Stimulated activated CD8-positive, alpha-beta memory T cell treated with anti-CD3 and anti-CD28 coated beads, Interleukin-7, amount 100 ng/mL, for 1 hour (primary cell): ENCODE data around the gene TMEM209.
"Not testable (repeated sequence)": the region's sequence is repeated elsewhere in the genome, so short reads cannot be mapped to it uniquely, and the experiment has no call there.

Experiments used
- DNase-seq, 2 donors: peaks; one replicate each; pipeline ENCODE4 v3.0.0-alpha.2; 2020; ENCODE audit warnings: low read depth in 2 of 2

The TMEM209 gene

GRCh38 chr7:130218806-130219620 lies 13.8 kb upstream of the TMEM209 start:
- DNase-seq, result no peak

- DNase-seq, result no peak
Measured at GRCh38 chr7:130216750-130217149, 11.5 kb upstream of the TMEM209 start.

- DNase-seq, result no peak
Measured at GRCh38 chr7:130216025-130216424, 10.8 kb upstream of the TMEM209 start.

GRCh38 chr7:130213828-130214227 lies 8.6 kb upstream of the TMEM209 start:
- no peak for DNase-seq

GRCh38 chr7:130210181-130210935 lies 5.2 kb upstream of the TMEM209 start:
- no peak for DNase-seq

GRCh38 chr7:130208516-130208915 lies 3.3 kb upstream of the TMEM209 start:
- DNase-seq, result no peak

GRCh38 chr7:130207642-130208041 lies 2.4 kb upstream of the TMEM209 start, which contains the start of gene SSMEM1:
Gene SSMEM1 (plus strand): TSS chr7:130207860. CDS start chr7:130207911, 51 bp downstream.
- no peak for DNase-seq

GRCh38 chr7:130207033-130207432 lies 1.8 kb upstream of the TMEM209 start:
- no peak for DNase-seq

GRCh38 chr7:130201796-130202195 lies 3.4 kb downstream of the TMEM209 start:
- no peak for DNase-seq

- no peak for DNase-seq
Measured at GRCh38 chr7:130197094-130197493, 8.1 kb downstream of the TMEM209 start.

- no peak for DNase-seq
Measured at GRCh38 chr7:130196476-130196875, 8.7 kb downstream of the TMEM209 start.

GRCh38 chr7:130195396-130195795 lies 9.8 kb downstream of the TMEM209 start:
- no peak for DNase-seq

- no peak for DNase-seq
Measured at GRCh38 chr7:130191791-130192190, 13.4 kb downstream of the TMEM209 start.

GRCh38 chr7:130189343-130189742 lies 15.9 kb downstream of the TMEM209 start:
- no peak for DNase-seq

- DNase-seq, result no peak
Measured at GRCh38 chr7:130187360-130187759, 17.8 kb downstream of the TMEM209 start.

GRCh38 chr7:130184349-130184748 lies 20.9 kb downstream of the TMEM209 start:
- not testable (repeated sequence) for DNase-seq

- no peak for DNase-seq
Measured at GRCh38 chr7:130182990-130183389, 22.2 kb downstream of the TMEM209 start.

GRCh38 chr7:130181263-130181605 lies 24.0 kb downstream of the TMEM209 start:
- no peak for DNase-seq

- DNase-seq, result no peak
Measured at GRCh38 chr7:130180571-130181262, 24.5 kb downstream of the TMEM209 start.

GRCh38 chr7:130179631-130180030 lies 25.6 kb downstream of the TMEM209 start:
- DNase-seq, result no peak

GRCh38 chr7:130178251-130178650 lies 27.0 kb downstream of the TMEM209 start:
- DNase-seq, result no peak

- no peak for DNase-seq
Measured at GRCh38 chr7:130174237-130174959, 30.8 kb downstream of the TMEM209 start.
